Peyer's patch (tissue), 4 donors: Measurements from ENCODE around the gene MUCL1.
"Not testable (repeated sequence)": the region's sequence is repeated elsewhere in the genome, so short reads cannot be mapped to it uniquely, and the experiment has no call there.

Source experiments
- CTCF ChIP-seq, 6 experiments: fragments of 450-650 bp in 4 of 6; fragments of 200-600 bp in 2 of 6; sonication (generic) in 1 of 6; IDR thresholded peaks; one replicate each; pipeline ENCODE4 v1.5.1; 2017 to 2019; ENCODE audit warnings: antibody characterized with exemption in 6 of 6, mild to moderate bottlenecking in 3 of 6, moderate library complexity in 1 of 6
- POLR2A ChIP-seq, 2 donors: fragments of 450-650 bp; IDR thresholded peaks; one replicate each; pipeline ENCODE4 v1.5.1; 2017; ENCODE audit warnings: antibody characterized with exemption in 2 of 2, mild to moderate bottlenecking in 2 of 2, moderate library complexity in 2 of 2

- TF ChIP-seq POLR2A, CTCF (IDR thresholded peaks at IDR 0.05): not testable (repeated sequence)
These were observed 28.3 kb downstream of the MUCL1 start for GRCh38 chr12:54882597-54882996.
